CD4-positive, alpha-beta T cell treated with Interleukin-15 for 4 hours (primary cell): ENCODE results near the gene PPIE.
A peak's percentile ranks its signal among the peaks of the same experiment; 100 is the strongest.

Experiments used
- DNase-seq: peaks from one replicate; pipeline ENCODE4 v3.0.0-alpha.2; 2020; ENCODE audit warnings: low spot score

Gene PPIE

DNA sequence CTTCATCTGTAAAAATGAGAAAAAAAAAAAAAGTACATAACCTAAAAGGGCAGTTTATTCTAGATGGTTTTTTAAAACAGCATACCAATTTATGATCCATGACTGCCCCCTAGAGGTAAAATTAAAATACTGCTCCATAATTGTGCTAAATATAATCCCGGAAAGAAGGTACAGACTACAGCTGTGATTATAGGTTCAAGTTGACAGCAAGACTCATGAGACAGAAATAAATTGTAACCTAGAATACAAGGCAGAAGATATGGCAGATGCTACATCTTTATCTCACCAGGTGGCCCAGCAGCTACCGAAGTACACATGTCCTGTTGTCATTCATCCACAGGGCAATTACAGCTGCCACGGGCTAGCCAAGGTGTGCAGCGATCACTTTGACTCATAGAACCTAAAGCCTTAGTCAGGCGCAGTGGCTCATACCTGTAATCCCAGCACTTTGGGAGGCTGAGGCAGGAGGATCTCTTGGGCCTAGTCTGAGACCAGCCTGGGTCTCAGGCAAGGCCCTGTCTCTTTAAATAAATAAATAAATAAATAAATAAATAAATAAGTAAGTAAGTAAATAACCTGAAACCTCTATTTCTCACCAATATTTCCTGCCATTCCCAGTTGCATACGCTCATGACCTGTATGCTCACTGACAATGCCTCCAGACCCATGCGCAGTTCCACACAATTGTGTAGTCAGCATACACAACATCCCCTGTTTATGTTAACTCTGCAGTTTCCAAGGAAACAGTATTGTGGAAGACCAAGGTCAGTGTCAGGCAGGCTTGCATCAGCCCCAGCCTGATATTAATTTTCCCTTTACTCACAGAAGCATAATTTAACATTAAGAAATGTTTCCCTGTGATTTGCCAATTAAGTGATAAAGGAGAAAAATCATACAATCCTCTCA is 18.3 kb upstream of the PPIE start:
- DNase-seq = peak; percentile 78

DNA sequence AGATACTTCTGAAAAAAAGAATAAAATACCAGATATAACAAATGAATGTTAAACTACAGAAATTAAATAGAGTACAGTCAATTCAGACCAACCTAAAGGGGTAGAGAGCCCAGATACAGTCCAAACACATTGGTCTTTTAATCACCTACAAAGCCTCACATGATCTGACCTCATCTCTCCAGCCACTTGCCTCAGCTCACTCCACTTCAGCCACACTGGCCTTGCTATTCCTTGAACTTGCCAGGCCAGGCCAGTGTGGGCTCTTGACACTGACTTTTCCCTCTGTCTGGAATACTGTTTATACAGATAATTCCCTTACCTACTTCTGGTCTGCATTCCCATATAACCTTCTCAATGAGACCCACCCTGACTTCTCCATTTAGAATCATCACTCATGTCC is 17.0 kb upstream of the PPIE start:
- DNase-seq = no peak

DNA sequence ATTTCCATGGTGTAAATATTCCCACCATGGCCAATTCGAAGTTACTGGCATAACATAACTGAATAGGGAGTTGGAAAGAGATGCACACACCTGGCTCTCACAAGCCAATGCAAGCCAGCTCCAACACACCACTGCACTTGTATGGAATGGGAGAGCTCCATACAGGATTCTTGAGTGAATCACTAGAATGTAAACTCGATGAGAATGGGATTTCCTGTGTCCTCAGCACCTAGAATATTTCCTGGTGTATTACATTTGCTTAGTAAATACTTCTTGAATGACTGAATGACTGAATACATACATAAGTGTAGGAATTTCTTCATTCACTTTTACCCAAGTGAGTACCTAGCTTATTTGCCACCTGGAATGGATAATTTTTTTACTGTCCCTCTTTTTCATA is 16.2 kb upstream of the PPIE start:
- DNase-seq = no peak

DNA sequence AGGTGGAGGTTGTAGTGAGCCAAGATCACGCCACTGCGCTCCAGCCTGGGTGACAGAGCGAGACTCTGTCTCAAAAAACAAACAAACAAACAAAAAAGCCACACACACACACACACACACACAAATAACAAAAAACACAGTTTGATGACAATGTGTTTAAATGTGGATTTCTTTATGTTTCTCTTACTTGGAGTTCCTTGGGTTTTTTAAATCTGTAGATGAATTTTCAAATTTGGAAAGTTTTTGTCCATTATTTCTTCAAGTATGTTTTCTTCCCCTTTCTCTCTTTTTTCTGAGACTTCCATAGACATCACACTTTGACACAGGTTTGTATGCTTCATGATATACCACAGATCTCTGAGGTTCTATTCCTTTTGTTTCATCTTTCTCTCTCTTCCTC is 12.1 kb upstream of the PPIE start:
- DNase-seq = no peak

DNA sequence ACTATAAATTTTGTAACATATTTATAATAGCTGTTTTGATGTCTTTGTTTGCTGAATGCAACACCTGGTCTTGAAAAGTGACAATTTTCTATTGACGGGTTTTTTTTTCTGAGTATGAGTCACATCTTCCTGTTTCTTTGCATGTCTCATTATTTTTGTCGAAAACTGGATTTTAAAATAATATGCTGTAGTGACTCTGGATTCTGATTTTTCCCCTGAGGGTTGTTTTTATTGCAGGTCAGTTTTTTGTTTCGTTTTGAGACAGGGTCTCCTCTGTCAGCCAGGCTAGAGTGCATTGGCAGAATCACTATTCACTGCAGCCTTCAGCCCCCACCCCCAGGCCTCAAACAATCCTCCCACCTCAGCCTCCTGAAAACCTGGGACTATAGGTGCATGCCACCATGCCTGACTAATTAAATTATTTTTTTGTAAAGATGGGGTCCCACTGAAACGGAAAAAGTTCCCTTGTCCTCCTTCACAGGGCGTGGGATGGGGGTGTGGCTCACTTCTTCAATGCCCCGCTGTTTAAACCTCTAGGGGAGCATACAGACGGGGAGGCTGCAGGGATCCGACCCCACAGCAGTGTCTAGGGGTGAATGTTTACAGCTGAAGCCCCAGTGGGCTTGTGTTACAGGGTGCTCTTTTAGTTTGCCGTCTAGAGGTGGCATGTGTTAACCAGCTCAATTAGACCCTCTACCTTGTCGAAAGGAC is 11.3 kb upstream of the PPIE start:
- DNase-seq = no peak

DNA sequence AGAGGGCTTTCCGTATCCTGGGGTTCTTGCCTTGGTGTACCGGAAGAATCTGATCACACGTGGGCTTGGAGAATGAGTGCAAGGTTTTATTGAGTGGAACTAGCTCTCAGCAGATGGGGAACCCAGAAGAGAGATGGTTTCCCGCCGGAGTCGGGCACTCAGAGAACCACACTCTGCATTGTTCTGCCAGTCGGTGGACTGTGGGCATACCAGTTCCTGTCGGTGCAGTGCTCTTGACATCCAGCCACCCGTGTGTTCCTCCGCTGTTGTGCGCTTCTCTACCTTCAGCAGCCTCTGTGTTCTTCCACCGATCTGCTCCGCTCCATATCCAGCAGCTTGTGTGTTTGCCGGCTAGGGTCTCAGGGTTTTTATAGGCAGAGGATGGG is 10.8 kb upstream of the PPIE start:
- no peak for DNase-seq

DNA sequence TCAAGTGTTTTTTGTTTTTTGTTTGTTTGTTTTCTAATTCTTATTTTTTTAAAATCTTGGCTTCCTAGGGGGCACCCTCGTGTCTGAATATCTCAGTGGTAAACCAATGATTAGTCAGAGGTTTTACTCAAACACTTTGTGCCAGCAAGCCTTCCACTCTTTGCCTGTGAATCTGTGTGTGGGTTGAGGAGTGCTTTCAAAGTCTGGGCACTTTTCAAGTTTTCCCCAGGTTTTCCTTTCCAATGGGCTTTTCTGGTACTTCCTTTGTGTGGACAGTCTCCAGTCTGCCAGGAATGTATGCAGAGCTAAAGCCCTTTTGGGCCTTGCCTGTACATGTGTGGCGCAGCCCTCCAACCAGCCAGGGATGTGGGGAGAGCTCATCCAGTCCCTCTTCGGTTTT is 9.7 kb upstream of the PPIE start:
- DNase-seq = no peak

DNA sequence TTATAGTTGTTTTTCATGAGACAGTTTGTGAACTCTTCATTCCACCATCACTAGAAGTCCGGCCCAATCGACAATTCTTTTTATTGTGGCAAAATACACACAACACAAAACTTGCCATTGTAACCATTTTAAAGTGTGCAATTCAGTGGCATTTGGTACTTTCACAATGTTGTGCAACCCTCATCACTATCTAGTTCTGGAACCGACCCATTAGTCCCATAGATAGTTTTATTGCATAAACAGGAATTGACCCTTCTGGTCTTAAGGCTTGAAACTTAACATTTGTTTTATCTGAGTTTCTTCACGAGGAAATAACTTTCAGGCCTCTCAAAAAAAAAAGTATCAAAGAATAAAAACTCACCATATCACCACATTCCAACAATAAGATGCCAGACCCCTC is 8.8 kb upstream of the PPIE start:
- no peak for DNase-seq

DNA sequence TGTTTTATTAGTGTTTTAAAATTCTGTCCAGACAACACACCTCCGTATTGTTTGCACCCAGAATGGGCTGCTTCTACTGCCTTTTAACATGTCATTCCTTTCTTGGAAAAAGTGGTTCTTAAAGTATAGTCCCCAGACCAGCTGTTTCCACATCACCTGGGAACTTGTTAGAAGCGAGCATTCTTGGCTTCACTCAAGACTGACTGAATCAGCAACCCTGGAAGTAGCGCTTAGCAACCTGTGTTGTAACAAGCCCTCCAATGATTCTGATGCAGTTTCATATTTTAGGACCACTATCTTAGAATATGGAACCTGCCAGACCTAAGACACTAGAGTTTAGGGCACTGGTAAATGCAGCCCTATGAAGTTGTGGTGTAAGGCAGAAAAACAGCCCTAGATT is 6.0 kb upstream of the PPIE start:
- no peak for DNase-seq

DNA sequence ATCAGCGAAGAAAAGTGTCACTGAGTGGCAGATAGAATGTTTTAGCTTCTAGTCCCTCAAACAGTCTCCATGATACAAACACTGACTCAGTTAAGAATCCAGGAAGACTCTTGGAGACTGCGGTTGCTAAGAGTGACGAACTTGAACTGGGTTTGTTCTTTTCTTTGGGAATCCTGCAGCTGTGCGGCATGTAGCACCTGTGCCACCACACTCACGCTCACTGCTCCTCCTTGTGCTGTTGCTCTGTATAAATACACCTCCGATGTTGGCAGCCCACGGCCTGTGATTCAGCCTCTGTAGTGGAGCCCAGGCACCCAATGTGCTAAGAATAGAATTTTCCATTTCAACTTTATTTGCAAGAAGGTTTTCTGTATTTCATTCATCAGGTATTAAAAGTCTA is 5.5 kb upstream of the PPIE start:
- DNase-seq = no peak

DNA sequence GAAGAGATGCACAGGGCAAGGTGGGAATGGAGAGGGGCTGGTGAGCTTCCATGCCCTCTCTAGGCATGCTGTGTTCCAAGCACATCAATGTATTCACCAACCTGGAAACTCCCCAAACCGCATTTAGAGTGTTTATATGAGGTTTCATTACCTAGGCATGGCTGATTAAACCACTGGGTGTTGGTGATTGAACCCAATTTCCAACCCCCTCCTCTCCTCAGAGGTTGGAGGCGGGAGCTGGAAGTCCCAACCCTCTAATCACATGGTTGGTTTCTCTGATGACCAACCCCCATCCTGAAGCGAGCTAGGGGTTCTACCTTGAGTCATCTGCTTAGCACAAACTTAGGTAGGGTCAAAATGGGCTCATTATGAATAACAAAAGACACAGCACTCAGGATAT is 3.0 kb upstream of the PPIE start:
- no peak for DNase-seq

DNA sequence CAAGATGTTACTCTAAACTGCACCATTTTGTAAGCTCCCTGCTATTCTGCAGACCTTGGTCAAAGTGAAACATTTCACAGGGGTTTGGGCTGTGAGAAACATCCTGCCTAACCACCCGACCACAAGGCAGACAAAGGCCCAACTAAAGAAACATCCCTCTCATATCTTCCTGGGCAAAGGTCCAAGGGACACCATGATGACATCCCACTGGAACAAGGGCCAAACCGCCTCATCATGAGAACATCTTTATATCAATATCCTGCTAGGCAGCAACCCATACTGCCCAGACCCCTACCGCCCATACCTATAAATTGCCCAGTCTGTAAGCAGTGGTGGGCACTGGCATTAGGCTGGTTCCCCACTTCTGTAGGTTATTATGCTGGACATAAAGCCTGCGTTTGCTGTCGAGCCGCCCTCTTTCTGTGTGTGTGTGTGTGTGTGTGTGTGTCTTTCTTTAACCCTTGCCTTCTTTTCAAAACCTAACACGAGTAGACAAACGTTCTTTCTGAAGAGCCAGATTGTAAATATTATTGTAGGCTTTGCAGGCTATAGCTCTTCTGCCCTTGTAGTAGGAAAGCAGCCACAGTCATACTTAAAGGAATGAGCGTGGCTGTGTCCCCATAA is 1.0 kb upstream of the PPIE start:
- no peak for DNase-seq

DNA sequence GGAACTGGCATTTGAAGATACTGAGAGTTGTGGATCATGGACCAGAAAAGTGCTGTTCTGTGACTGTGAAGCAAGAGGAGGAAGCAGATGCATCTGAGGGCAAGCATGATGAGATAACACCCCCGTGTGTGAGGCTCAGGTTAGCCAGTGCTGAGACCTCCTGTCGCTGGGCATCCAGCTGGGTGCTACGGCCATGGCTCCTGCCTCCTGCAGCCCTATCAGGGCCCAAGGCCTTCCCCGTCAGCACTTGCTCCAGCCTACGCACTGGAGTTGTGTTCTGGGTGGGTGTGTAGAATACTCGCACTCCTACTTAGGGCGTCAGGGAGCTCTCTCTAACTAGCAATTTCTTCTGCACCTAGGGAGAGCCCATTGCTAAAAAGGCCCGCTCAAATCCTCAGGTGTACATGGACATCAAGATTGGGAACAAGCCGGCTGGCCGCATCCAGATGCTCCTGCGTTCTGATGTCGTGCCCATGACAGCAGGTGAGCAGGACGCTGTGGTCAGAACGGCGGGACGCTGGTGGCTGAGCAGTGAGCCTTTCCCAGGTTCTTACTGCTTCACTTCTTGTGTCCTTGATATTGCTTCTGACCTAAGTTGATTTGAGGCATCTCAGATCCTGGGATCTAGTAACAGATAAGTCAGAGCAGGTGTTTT is 6.5 kb downstream of the PPIE start:
- no peak for DNase-seq

DNA sequence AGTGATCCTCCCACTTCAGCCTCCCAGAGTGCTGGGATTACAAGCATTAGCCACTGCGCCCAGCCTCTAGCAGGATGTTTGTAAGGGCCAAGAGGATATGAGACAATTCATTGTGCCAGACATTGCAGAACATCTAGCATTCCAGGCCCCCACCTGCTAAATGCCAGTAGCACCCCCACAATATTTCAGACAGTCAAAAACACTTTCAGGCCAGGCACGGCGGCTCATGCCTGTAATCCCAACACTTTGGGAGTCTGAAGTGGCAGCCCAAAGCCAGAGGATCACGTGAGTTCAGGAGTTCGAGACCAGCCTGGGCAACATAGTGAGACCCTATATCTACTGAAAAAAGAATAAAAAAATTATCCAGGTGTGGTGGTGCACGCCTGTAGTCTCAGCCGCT is 12.9 kb downstream of the PPIE start:
- no peak for DNase-seq

DNA sequence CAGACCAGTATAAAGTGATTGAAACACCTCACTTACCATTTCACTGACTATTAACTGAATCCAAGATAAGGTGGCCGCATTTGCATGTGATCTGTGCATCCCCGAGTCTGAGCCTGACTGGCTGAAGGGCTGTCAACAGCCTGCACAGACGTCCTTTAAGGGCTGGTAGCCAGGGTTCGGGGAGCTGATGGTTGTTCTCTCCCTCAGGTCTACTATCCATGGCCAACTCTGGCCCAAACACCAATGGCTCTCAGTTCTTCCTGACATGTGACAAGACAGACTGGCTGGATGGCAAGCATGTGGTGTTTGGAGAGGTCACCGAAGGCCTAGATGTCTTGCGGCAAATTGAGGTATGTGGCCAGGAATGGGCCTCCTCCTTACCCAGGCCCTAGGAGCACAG is 14.0 kb downstream of the PPIE start:
- DNase-seq = no peak

DNA sequence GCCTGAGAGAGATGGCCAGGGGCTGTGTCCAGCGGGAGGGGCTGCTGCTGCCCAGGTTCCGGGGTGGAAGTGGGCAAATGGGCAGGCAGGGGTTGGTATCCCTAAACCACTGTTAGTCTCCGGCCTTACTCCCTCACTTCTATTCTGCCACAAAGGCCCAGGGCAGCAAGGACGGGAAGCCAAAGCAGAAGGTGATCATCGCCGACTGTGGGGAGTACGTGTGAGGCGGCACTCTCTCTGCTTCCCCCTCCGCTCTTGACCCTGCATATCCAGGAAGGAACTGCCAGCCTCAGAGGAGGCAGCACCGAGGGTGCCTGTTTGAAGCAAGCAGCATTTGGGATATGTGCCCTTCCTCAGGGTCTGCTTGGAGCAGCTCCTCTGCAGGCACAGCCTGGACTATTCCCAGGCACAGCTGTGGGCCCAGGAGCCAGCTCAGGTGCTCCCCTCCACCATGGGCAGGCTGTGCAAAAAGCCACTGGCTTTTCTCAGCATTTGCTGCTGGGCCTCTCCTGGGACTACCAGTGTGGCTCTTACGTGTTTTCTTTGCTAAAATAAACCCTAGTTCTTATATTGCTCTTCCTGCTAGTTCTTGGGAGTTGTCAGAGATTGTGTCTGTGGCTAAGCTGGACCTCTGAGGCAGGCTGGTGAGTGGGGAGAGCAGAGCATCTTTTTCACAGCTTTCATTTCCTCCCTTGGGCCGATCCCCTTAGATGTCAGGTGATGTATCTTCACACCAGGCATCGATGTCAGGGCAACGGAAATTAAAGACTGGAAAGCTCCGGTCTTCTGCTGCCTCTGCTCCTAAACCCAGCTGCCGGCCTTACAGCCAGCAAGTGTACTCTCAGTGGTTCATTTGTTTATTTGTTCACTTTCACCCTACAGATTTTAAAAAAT is 14.7 kb downstream of the PPIE start:
- no peak for DNase-seq

DNA sequence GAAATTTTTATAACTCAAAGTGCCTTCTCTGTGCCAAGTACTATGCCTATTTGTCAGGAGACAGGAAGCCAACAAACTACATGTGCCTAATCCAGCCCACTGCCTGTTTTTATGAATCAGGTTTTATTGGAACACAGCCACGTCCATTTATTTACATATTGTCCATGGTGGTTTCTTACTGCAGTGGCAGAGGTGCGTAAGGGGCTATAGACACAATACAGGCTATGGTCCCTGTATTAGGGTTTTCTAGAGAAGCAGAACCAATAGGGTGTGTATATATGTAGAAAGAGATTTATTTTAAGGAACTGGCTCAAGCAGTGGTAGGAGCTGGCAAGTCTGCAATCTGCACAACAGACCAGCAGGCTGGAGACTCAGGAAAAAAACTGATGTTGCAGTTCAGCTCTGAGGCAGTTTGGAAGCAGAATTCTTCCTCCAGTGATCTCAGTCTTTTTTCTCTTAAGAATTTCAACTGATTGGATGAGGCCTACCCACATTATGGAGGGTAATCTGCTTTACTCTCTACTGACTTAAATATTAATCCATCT is 15.4 kb downstream of the PPIE start:
- no peak for DNase-seq

DNA sequence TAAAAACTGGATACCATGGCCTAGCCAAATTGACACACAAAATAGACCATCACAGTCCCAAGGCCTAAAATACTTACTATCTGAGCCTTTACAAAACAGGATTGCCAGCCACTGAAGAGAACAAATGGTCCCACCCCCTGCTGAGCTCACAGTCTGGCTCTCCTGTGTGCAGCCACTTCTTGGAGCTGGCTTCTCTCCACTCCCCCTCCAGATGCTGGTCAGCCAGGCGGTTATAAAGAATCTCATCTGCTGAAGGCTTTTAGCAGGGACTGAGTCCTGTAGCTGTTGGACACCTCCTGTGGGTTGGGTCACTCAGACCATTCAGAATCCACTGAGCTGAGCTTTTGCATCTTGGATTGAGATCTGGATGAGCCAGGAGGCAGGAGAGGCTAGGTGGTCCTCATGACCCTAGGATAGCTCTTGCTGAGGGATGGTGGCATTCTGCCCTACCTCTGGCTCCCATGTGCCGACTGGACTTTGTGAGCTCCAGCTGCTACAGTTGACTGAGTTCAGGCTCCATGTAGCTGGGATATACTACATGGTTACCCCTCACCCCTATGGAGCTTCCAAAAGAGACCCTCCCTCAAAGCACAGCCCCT is 16.3 kb downstream of the PPIE start:
- DNase-seq = no peak

DNA sequence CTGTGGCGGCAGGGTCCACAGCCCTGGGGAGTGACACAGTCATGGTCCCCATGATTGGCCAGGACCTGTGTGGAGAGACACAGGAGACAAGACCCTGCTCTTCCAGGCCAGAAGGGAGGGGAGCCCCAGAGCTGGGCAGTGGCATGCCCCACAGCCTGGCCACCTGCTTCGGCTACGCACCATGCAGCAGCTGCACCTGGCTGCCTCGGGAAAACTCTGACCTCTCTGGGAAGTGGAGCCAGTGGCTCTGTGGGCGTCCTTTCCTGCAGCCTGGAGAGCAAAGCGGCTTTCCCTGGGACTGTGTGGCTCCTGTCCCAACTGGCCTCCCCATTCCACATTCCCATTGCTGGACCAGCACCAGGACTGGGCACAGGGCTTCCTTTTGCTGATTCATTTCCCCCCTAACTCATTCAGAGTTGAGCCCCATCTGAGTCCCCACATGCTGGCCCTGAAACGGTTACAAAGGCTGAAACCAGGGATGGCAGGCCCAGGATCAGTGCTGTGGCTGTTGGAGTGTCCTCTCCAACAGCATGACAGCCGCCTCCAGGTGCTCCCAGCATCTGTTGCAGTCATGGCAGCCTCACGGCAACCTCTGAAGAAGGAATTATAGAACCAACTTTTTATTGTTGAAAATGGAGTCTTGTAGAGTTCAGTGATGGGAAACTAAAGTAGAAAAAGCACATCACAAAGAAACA is 17.4 kb downstream of the PPIE start:
- DNase-seq = no peak

DNA sequence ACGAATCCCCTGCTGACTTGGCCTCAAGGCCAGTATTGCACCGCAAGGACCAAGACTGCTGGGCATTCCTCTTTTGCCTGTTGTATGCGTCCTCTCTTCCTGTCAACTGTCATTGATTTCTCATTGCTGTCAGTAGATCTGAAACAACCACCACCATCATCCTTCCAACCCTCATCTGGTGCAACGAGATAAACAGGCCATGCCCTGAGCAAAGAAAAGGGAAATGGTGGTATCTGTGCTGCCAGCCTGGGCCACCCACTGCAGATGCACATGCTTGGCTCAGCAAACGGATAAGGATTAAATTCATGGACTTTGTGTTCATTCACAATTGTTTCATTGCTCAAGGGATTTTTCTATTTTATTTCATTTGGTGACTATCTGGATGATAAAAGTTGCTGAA is 18.8 kb downstream of the PPIE start:
- DNase-seq = no peak
